ENCODE data around the gene RPS3. TPM values are rescaled to one million over a fixed set of nuclear protein-coding genes. Genes with fewer than 3 reads are reported as not detected.

RPS3 gene
- total and polyA plus RNA-seq, 2 experiments from 2014 or later: 1,745 to 2,793 TPM

DNA sequence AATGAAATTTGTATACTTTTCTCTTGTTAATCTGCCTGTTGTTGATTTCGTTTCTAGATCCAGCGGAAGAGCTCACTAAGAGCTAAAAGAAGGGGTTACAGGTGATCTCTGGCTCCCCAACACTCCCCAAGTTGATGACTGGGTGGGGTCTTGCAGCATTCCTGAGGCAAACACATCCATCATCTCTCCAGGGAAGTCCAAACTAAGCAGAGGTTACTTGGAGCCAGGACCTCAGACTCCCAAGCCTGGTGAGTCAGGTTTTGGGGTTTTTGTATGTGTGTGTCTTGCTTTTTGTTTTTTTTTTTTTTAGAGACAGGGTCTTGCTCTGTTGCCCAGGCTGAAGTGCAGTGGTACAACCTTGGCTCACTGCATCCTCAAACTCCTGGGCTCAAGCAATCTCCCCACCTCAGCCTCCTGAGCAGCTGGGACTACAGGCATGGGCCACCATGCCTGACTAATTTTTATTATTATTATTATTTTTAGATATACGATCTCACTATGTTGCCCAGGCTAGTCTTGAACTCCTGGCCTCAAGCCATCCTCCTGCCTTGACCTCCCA, 11.5 kb upstream of the RPS3 start (continued):
- TF ChIP-seq, protein P1, sequence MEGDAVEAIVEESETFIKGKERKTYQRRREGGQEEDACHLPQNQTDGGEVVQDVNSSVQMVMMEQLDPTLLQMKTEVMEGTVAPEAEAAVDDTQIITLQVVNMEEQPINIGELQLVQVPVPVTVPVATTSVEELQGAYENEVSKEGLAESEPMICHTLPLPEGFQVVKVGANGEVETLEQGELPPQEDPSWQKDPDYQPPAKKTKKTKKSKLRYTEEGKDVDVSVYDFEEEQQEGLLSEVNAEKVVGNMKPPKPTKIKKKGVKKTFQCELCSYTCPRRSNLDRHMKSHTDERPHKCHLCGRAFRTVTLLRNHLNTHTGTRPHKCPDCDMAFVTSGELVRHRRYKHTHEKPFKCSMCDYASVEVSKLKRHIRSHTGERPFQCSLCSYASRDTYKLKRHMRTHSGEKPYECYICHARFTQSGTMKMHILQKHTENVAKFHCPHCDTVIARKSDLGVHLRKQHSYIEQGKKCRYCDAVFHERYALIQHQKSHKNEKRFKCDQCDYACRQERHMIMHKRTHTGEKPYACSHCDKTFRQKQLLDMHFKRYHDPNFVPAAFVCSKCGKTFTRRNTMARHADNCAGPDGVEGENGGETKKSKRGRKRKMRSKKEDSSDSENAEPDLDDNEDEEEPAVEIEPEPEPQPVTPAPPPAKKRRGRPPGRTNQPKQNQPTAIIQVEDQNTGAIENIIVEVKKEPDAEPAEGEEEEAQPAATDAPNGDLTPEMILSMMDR (conservative IDR thresholded peaks at IDR 0.05; ENCODE audit: low read depth in 2 of 2): no peak

DNA sequence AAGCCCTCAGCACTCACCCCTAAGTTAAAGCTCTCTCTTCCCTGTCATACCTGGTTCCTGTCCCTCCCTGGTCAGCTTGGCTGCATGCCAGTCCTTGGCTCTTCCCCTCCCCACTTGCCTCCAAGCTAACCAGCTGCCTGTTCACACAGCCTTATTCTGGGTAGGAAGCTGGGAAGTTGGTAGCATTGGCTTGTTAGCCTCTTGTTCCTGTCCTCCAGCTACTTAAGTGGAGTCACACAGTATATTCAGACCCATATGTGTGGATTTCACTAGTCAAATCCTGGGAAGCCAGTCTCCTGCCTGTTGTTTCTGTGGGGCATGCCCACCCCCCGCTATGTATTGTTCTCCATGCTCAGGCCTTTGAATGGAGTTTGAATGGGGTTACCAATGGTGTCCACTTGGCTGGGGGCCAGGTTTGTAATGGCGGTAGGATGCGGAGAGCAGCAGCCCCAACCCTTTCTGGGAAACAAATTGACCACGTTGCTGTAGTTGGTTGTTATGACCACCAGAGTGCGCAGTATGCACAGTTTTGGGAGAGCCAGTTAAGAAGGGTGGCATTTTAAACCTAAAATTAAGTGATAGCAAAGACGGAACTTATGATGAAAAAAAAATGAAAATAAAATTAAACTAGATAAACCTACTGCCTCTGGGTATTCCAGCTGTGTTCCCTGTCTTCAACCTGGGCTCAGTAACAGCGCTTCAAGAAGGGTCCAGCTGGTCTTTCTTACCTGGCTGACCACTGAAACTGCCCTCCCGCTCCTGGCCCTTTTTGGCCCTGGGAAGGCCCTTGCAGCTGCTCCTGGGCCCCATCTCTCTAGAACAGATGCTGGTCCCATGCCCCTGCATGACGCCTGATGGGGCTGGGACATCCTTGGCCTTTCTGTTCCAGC, 10.7 kb upstream of the RPS3 start:
- Mint-ChIP-seq H3K36me3 (ENCODE audit: low read depth) (no peaks in the 10 kb centered on the region), H3K9me3 (no peaks in the 10 kb centered on the region), H3K27ac (no peak overlapping the region), H3K27me3 (ENCODE audit: insufficient read depth, low read depth, poor library complexity) (peaks cover 6% of the 10 kb centered on the region), H3K4me1 (peaks cover 10% of the 10 kb centered on the region), H3K4me3 (no peak overlapping the region)
- Histone ChIP-seq H3F3A (replicated peaks; ENCODE audit: low read depth) (no peaks in the 10 kb centered on the region), H3K27me3 (ENCODE audit: insufficient read depth) (no peaks in the 10 kb centered on the region), H3K4me2 (no peak overlapping the region), H3K4me3 (no peak overlapping the region), H2AFZ (peak overlapping the region; percentile 92), H3K27ac (ENCODE audit: low read depth) (peak overlapping the region; percentile 45; the same call in 1 of the 2 replicates), H3K4me1 (ENCODE audit: insufficient read depth) (no peaks in the 10 kb centered on the region), H4K20me1 (replicated peaks; ENCODE audit: insufficient read depth) (no peaks in the 10 kb centered on the region), H3K9me2 (ENCODE audit: insufficient read depth) (no peaks in the 10 kb centered on the region), H3K79me2 (replicated peaks; ENCODE audit: insufficient read depth) (no peaks in the 10 kb centered on the region), H3K36me3 (ENCODE audit: insufficient read depth) (no peaks in the 10 kb centered on the region)
- TF ChIP-seq, protein P2, sequence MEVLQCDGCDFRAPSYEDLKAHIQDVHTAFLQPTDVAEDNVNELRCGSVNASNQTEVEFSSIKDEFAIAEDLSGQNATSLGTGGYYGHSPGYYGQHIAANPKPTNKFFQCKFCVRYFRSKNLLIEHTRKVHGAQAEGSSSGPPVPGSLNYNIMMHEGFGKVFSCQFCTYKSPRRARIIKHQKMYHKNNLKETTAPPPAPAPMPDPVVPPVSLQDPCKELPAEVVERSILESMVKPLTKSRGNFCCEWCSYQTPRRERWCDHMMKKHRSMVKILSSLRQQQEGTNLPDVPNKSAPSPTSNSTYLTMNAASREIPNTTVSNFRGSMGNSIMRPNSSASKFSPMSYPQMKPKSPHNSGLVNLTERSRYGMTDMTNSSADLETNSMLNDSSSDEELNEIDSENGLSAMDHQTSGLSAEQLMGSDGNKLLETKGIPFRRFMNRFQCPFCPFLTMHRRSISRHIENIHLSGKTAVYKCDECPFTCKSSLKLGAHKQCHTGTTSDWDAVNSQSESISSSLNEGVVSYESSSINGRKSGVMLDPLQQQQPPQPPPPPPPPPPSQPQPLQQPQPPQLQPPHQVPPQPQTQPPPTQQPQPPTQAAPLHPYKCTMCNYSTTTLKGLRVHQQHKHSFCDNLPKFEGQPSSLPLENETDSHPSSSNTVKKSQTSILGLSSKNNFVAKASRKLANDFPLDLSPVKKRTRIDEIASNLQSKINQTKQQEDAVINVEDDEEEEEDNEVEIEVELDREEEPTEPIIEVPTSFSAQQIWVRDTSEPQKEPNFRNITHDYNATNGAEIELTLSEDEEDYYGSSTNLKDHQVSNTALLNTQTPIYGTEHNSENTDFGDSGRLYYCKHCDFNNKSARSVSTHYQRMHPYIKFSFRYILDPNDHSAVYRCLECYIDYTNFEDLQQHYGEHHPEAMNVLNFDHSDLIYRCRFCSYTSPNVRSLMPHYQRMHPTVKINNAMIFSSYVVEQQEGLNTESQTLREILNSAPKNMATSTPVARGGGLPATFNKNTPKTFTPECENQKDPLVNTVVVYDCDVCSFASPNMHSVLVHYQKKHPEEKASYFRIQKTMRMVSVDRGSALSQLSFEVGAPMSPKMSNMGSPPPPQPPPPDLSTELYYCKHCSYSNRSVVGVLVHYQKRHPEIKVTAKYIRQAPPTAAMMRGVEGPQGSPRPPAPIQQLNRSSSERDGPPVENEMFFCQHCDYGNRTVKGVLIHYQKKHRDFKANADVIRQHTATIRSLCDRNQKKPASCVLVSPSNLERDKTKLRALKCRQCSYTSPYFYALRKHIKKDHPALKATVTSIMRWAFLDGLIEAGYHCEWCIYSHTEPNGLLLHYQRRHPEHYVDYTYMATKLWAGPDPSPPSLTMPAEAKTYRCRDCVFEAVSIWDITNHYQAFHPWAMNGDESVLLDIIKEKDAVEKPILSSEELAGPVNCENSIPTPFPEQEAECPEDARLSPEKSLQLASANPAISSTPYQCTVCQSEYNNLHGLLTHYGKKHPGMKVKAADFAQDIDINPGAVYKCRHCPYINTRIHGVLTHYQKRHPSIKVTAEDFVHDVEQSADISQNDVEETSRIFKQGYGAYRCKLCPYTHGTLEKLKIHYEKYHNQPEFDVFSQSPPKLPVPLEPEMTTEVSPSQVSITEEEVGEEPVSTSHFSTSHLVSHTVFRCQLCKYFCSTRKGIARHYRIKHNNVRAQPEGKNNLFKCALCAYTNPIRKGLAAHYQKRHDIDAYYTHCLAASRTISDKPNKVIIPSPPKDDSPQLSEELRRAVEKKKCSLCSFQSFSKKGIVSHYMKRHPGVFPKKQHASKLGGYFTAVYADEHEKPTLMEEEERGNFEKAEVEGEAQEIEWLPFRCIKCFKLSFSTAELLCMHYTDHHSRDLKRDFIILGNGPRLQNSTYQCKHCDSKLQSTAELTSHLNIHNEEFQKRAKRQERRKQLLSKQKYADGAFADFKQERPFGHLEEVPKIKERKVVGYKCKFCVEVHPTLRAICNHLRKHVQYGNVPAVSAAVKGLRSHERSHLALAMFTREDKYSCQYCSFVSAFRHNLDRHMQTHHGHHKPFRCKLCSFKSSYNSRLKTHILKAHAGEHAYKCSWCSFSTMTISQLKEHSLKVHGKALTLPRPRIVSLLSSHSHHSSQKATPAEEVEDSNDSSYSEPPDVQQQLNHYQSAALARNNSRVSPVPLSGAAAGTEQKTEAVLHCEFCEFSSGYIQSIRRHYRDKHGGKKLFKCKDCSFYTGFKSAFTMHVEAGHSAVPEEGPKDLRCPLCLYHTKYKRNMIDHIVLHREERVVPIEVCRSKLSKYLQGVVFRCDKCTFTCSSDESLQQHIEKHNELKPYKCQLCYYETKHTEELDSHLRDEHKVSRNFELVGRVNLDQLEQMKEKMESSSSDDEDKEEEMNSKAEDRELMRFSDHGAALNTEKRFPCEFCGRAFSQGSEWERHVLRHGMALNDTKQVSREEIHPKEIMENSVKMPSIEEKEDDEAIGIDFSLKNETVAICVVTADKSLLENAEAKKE (CRISPR knock-in tag; IDR thresholded peaks at IDR 0.05): no peak
- TF ChIP-seq, protein P1 (conservative IDR thresholded peaks at IDR 0.05; ENCODE audit: low read depth in 2 of 2): peak; percentile 85 to 90
- DNase-seq (ENCODE audit: low spot score): peak; percentile 91
- ATAC-seq: peak; percentile 73
